Transverse colon (tissue), 3 donors: ENCODE data around the gene RUSC2.

Experiments used
- POLR2A ChIP-seq: fragments of 450-650 bp; IDR thresholded peaks from one replicate; pipeline ENCODE4 v1.6.1; 2016; ENCODE audit warnings: antibody characterized with exemption, mild to moderate bottlenecking, moderate library complexity
- TF ChIP-seq, protein P1 (sequence below), 5 experiments: fragments of 200-600 bp in 3 of 5; fragments of 450-650 bp in 2 of 5; sonication (generic) in 3 of 5; IDR thresholded peaks; 1 replicate in 2 of 5; 2 replicates in 3 of 5; pipeline ENCODE4 v1.5.1; 2016 to 2017; ENCODE audit warnings: antibody characterized with exemption in 5 of 5, inconsistent platforms in 3 of 5, mild to moderate bottlenecking in 2 of 5, moderate library complexity in 1 of 5

DNA sequence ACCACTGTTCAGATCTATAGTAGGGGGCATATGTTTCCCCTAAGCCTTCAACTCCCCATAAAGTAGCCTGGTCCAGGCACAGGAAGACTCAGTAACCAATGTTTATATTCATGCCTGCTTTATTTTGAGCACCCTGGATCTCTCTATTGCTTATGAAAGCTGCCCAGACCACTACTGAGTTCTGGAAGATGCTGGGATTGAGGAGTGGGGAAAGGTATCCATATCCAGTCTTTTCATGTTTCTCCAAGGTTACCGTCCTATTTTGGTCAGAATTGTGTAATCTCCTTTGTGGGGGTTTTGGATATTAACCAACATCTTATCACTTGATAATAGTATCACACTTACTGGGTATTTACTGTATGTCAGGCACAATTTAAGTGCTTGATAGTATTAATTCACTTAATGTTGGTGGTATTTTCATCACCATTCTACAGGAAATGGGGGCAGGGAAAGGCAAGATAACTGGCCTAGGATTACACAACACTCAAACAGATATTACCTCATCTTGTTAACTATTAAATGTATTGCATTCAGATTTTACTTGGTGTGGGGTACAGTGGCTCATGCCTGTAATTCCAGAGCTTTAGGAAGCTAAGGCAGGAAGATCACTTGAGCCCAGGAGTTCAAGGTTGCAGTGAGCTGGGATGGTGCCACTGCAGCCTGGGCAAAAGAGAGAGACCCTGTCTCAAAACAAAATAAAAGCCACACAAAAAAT, 36.3 kb downstream of the RUSC2 start:
- TF ChIP-seq, protein P1, sequence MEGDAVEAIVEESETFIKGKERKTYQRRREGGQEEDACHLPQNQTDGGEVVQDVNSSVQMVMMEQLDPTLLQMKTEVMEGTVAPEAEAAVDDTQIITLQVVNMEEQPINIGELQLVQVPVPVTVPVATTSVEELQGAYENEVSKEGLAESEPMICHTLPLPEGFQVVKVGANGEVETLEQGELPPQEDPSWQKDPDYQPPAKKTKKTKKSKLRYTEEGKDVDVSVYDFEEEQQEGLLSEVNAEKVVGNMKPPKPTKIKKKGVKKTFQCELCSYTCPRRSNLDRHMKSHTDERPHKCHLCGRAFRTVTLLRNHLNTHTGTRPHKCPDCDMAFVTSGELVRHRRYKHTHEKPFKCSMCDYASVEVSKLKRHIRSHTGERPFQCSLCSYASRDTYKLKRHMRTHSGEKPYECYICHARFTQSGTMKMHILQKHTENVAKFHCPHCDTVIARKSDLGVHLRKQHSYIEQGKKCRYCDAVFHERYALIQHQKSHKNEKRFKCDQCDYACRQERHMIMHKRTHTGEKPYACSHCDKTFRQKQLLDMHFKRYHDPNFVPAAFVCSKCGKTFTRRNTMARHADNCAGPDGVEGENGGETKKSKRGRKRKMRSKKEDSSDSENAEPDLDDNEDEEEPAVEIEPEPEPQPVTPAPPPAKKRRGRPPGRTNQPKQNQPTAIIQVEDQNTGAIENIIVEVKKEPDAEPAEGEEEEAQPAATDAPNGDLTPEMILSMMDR (IDR thresholded peaks at IDR 0.05): no peak
- TF ChIP-seq POLR2A: no peak
